Measurements from ENCODE around the gene E2F3. TPM values are rescaled to one million over a fixed set of nuclear protein-coding genes. Genes with fewer than 3 reads are reported as not detected.

E2F3 gene
- total and polyA plus RNA-seq, 8 donors: 0.51 to 4.4 (median 1.2) TPM

GRCh38 chr6:20415304-20415703, 13.6 kb downstream of the E2F3 start:
- WGBS, 2 donors: 77 to 79% methylated on average over 7 of the region's 7 CpGs
- no peak for TF ChIP-seq CTCF (IDR thresholded peaks at IDR 0.05)
- Histone ChIP-seq H3K27ac (no peak overlapping the region), H3K4me3 (no peak overlapping the region), H3K4me1 (no peaks in the 10 kb centered on the region), H3K9me3 (no peaks in the 10 kb centered on the region), H3K36me3 (no peaks in the 10 kb centered on the region), H3K27me3 (no peaks in the 10 kb centered on the region)
- FAIRE-seq (no peak), DNase-seq (no peak), ATAC-seq (no peak)
- intact Hi-C loops (cut with DNase I): no loop called here

- intact Hi-C loops (cut with DNase I): no loop called here
- Histone ChIP-seq H3K27ac (no peak overlapping the region), H3K36me3 (no peaks in the 10 kb centered on the region), H3K27me3 (no peaks in the 10 kb centered on the region), H3K9me3 (no peaks in the 10 kb centered on the region), H3K4me1 (no peaks in the 10 kb centered on the region), H3K4me3 (no peak overlapping the region)
- DNase-seq (no peak), FAIRE-seq (no peak), ATAC-seq (no peak)
- 87 to 91% methylated on average over 6 of the region's 6 CpGs for WGBS, 2 donors
- TF ChIP-seq CTCF (IDR thresholded peaks at IDR 0.05): no peak
Measured at GRCh38 chr6:20415712-20416454, 14.2 kb downstream of the E2F3 start.

GRCh38 chr6:20416567-20417345, 15.1 kb downstream of the E2F3 start:
- Histone ChIP-seq H3K27ac (no peak overlapping the region), H3K27me3 (no peaks in the 10 kb centered on the region), H3K36me3 (no peaks in the 10 kb centered on the region), H3K4me3 (no peak overlapping the region), H3K4me1 (no peaks in the 10 kb centered on the region), H3K9me3 (no peaks in the 10 kb centered on the region)
- DNase-seq (no peak), ATAC-seq (no peak), FAIRE-seq (no peak)
- WGBS, 2 donors: 72 to 76% methylated on average over 4 of the region's 4 CpGs
- intact Hi-C loops (cut with DNase I): no loop called here
- TF ChIP-seq CTCF (IDR thresholded peaks at IDR 0.05): no peak

- no peak for ATAC-seq
- H3K4me1 ChIP-seq: no peaks in the 10 kb centered on the region
- H3K4me3 ChIP-seq: no peak overlapping the region
- no peaks in the 10 kb centered on the region for H3K27me3 ChIP-seq
- DNase-seq: no peak
- 92 to 93% methylated on average over 6 of the region's 6 CpGs for WGBS, 2 donors
- no peaks in the 10 kb centered on the region for H3K9me3 ChIP-seq
- H3K36me3 ChIP-seq: no peaks in the 10 kb centered on the region
- TF ChIP-seq CTCF (IDR thresholded peaks at IDR 0.05): no peak
- FAIRE-seq: no peak
- no peak overlapping the region for H3K27ac ChIP-seq
- intact Hi-C loops (cut with DNase I): no loop called here
Measured at GRCh38 chr6:20417819-20418218, 16.1 kb downstream of the E2F3 start.

Measured in pancreas (tissue), 10 donors.